Fibroblast of lung (primary cell): Measurements from ENCODE around the gene ACACB. TPM values are rescaled to one million over a fixed set of nuclear protein-coding genes. Genes with fewer than 3 reads are reported as not detected.

Source experiments
- DNase-seq, 2 donors: peaks; one replicate each; pipeline versions ENCODE4 v3.0.0 to v3.0.0-alpha.2; 2010; ENCODE audit warnings: low read depth in 2 of 2
- H2AFZ ChIP-seq: 2 replicates; pipeline ENCODE4 v1.5.1; 2012; ENCODE audit warnings: low read length, control low read depth, inconsistent platforms
- H3K27ac ChIP-seq: 2 replicates; pipeline ENCODE4 v1.5.1; 2011; ENCODE audit warnings: low read length, control low read depth; ENCODE audit not compliant: insufficient read depth
- H3K27me3 ChIP-seq: 2 replicates; pipeline ENCODE4 v1.5.1; 2011; ENCODE audit warnings: mild to moderate bottlenecking, low read length; ENCODE audit not compliant: control insufficient read depth, insufficient read depth
- H3K36me3 ChIP-seq: 2 replicates; pipeline ENCODE4 v1.5.1; 2011; ENCODE audit warnings: low read length; ENCODE audit not compliant: control insufficient read depth, insufficient read depth
- H3K4me1 ChIP-seq: 2 replicates; pipeline ENCODE4 v1.5.1; 2011; ENCODE audit warnings: low read length; ENCODE audit not compliant: control insufficient read depth, insufficient read depth; ENCODE audit errors: extremely low read depth
- H3K4me2 ChIP-seq: 2 replicates; pipeline ENCODE4 v1.5.1; 2011; ENCODE audit warnings: low read length, control low read depth; ENCODE audit not compliant: insufficient read depth; ENCODE audit errors: extremely low read depth
- H3K4me3 ChIP-seq, 4 experiments: fragments of 200-600 bp in 1 of 4; sonication (generic) in 1 of 4; replicated peaks in 1 of 4; 2 replicates each; pipeline ENCODE4 v1.5.1; 2011 to 2016; ENCODE audit warnings: low read length in 4 of 4, low read depth in 3 of 4, mild to moderate bottlenecking in 3 of 4, control low read depth in 2 of 4, inconsistent platforms in 1 of 4, mixed read lengths in 1 of 4; ENCODE audit not compliant: insufficient read depth in 1 of 4; ENCODE audit errors: control extremely low read depth in 1 of 4
- H3K79me2 ChIP-seq: 2 replicates; pipeline ENCODE4 v1.5.1; 2012; ENCODE audit warnings: mild to moderate bottlenecking, low read length, inconsistent platforms; ENCODE audit not compliant: control insufficient read depth, insufficient read depth
- H3K9ac ChIP-seq: 2 replicates; pipeline ENCODE4 v1.5.1; 2011; ENCODE audit warnings: mild to moderate bottlenecking, low read length, control low read depth; ENCODE audit not compliant: insufficient read depth
- H3K9me3 ChIP-seq: 2 replicates; pipeline ENCODE4 v1.5.1; 2012; ENCODE audit warnings: low read depth, low read length; ENCODE audit not compliant: control insufficient read depth, insufficient read depth
- H4K20me1 ChIP-seq: 2 replicates; pipeline ENCODE4 v1.5.1; 2011; ENCODE audit warnings: low read length; ENCODE audit not compliant: control insufficient read depth, insufficient read depth; ENCODE audit errors: extremely low read depth
- EZH2 ChIP-seq: IDR thresholded peaks from 2 replicates; pipeline ENCODE4 v1.5.1; 2012; ENCODE audit warnings: low read length, control low read depth, mild to moderate bottlenecking; ENCODE audit errors: missing control alignments
- polyA plus RNA-seq, 2 donors: library from polyadenylated mRNA; depleted of rRNA in 1 of 2; stranded (reverse) in 1 of 2; unstranded in 1 of 2; fragments of >200 nt; gene quantifications; 2 replicates each; pipeline ENCODE4 v1.2.1, GENCODE V29; 2011 to 2012; ENCODE audit warnings: missing spikeins in 1 of 2
- total RNA-seq: library from RNA; depleted of rRNA; stranded (reverse); fragments of >200 nt; gene quantifications from 2 replicates; pipeline ENCODE4 v1.2.1, GENCODE V29; 2014
- TF ChIP-seq, protein P1 (sequence below), 2 donors: IDR thresholded peaks in 1 of 2; conservative IDR thresholded peaks in 1 of 2; 1 replicate in 1 of 2; 2 replicates in 1 of 2; pipeline ENCODE4 v1.5.1; 2011 to 2012; ENCODE audit warnings: low read length in 2 of 2, control low read depth in 1 of 2, inconsistent platforms in 1 of 2, low read depth in 1 of 2, mild to moderate bottlenecking in 1 of 2

ACACB gene
- total and polyA plus RNA-seq, 2 donors (not counting 1 experiment from before 2014, with no cell fraction given): 1.5 to 9.1 TPM

DNA sequence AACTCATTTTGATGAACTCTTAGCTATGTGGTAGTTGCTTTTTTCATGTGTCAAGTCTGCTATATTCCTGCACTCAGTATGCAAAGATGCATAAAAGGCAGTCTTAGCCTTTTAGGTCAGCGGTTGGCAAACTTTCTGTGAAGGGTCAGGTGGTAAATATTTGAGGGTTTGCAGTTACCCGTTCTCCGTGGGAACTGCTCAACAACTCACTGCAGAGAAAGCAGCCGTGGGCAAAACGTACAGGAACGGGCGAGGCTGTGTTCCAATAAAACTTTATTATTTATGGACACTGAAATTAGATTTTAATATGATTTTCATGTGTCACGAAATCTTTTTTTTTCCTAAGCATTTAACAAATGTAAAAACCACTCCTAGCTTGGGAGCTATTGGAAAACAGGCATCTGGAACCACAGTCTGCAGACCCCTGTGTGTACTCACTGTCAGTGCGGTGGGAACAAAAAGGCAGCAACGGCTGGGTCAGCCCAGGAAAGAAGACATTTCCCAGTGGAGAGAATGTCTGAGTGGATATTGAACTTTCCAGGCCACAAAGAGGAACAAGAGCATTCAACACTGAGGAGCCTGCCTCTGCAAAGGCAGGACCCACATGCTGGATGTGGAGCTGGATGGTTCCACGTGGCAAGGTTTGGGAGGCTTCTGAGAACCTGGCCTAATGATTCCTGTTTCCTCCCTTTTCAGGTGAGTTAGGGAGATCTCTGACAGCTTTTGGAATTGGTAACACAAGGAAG is 3.5 kb upstream of the ACACB start:
- Histone ChIP-seq H3K79me2 (no peaks in the 10 kb centered on the region), H3K27me3 (no peaks in the 10 kb centered on the region), H3K4me3 (no peak overlapping the region), H3K4me1 (peaks cover 7% of the 10 kb centered on the region), H3K4me2 (no peak overlapping the region), H3K9me3 (no peaks in the 10 kb centered on the region), H3K9ac (no peak overlapping the region), H4K20me1 (no peaks in the 10 kb centered on the region), H3K27ac (no peak overlapping the region), H2AFZ (no peak overlapping the region), H3K36me3 (no peaks in the 10 kb centered on the region)
- no peak for TF ChIP-seq EZH2
- TF ChIP-seq, protein P1, sequence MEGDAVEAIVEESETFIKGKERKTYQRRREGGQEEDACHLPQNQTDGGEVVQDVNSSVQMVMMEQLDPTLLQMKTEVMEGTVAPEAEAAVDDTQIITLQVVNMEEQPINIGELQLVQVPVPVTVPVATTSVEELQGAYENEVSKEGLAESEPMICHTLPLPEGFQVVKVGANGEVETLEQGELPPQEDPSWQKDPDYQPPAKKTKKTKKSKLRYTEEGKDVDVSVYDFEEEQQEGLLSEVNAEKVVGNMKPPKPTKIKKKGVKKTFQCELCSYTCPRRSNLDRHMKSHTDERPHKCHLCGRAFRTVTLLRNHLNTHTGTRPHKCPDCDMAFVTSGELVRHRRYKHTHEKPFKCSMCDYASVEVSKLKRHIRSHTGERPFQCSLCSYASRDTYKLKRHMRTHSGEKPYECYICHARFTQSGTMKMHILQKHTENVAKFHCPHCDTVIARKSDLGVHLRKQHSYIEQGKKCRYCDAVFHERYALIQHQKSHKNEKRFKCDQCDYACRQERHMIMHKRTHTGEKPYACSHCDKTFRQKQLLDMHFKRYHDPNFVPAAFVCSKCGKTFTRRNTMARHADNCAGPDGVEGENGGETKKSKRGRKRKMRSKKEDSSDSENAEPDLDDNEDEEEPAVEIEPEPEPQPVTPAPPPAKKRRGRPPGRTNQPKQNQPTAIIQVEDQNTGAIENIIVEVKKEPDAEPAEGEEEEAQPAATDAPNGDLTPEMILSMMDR (conservative IDR thresholded peaks at IDR 0.05 in 1 of 2, IDR thresholded peaks at IDR 0.05 in 1 of 2; ENCODE audit: low read depth in 1 of 2, low read length in 2 of 2): no peak
- no peak for DNase-seq

DNA sequence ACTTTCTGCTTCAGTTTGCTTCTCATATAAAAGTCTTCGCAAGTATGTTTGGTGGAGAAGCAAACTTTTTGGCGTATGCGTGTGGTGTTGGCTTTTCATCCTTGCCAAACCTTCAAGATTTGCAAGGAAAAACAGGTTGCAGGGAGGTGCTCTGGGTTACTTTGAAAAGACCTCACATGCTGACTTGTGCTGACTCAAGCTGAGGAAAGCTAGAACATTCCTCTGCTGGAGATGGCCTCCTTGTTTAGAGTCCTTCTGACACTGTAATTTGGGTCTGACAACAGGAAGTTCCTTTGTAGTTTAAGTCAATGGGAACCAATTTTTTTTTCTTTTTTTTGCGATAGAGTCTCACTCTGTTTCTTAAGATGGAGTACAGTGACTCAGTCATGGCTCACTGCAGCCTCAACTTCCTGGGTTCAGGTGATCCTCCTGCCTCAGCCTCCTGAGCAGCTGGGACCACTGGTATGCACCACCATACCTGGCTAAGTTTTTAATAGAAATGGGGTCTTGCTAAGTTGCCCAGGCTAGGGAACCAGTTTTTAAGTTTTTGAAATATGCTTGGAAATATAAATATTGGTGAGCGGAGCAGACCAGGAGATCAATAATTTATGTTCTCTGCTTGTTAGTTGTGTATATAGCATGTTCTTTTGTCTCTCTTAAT is 2.6 kb upstream of the ACACB start:
- Histone ChIP-seq H3K4me1 (peaks cover 7% of the 10 kb centered on the region), H3K4me2 (no peak overlapping the region), H3K79me2 (no peaks in the 10 kb centered on the region), H3K27me3 (no peaks in the 10 kb centered on the region), H3K9ac (no peak overlapping the region), H3K4me3 (no peak overlapping the region), H3K27ac (no peak overlapping the region), H4K20me1 (no peaks in the 10 kb centered on the region), H3K36me3 (no peaks in the 10 kb centered on the region), H3K9me3 (no peaks in the 10 kb centered on the region), H2AFZ (no peak overlapping the region)
- TF ChIP-seq EZH2: no peak
- TF ChIP-seq, protein P1 (conservative IDR thresholded peaks at IDR 0.05 in 1 of 2, IDR thresholded peaks at IDR 0.05 in 1 of 2; ENCODE audit: low read depth in 1 of 2, low read length in 2 of 2): no peak
- DNase-seq: no peak

DNA sequence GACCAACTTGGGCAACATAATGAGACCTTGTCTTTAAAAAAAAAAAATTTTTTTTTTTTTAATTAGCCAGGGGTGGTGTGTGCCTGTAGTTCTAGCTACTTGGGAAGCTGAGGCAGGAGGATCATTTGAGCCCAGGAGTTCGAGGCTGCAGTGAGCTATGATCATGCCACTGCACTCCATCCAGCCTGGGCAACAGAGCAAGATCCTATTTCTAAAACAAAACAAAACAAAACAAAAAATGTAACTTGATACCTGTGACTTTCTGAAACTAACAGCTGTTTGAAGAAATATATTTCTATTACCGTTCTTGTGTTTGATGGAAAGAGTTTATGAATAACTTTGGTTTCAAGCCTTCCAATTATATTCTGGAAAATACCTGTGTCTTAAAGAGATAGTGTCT is 1.7 kb upstream of the ACACB start:
- Histone ChIP-seq H3K27ac (no peak overlapping the region), H3K9ac (no peak overlapping the region), H3K36me3 (no peaks in the 10 kb centered on the region), H3K4me3 (no peak overlapping the region), H3K27me3 (no peaks in the 10 kb centered on the region), H3K4me2 (no peak overlapping the region), H3K4me1 (peaks cover 7% of the 10 kb centered on the region), H3K9me3 (no peaks in the 10 kb centered on the region), H3K79me2 (no peaks in the 10 kb centered on the region), H4K20me1 (no peaks in the 10 kb centered on the region), H2AFZ (no peak overlapping the region)
- no peak for DNase-seq
- TF ChIP-seq, protein P1 (conservative IDR thresholded peaks at IDR 0.05 in 1 of 2, IDR thresholded peaks at IDR 0.05 in 1 of 2; ENCODE audit: low read depth in 1 of 2, low read length in 2 of 2): no peak
- no peak for TF ChIP-seq EZH2
